Panc1 (cell line): Measurements from ENCODE around the gene SPHKAP. TPM values are rescaled to one million over a fixed set of nuclear protein-coding genes. Genes with fewer than 3 reads are reported as not detected.

Source experiments
- ATAC-seq: fragments of 200-7000 bp; cut with Tn5 transposase; 2 replicates; pipeline ENCODE4 v1.9.1; 2020; ENCODE audit warnings: mild to moderate bottlenecking, moderate library complexity
- BruUV-seq: library from RNA; stranded (reverse); fragments of 400-500 nt; replicated peaks from 2 replicates; lab custom pipeline; 2021; lab: Mats Ljungman, UMichigan
- CTCF ChIA-PET: fragments of 300-600 bp; sonication (Branson Sonifier 250); formaldehyde crosslinking; loops from one replicate; lab custom pipeline; 2022; ENCODE audit warnings: antibody characterized with exemption; lab: Charles Lee
- POLR2A ChIA-PET: fragments of 300-600 bp; sonication (Branson Sonifier 250); formaldehyde crosslinking; loops from one replicate; lab custom pipeline; 2022; ENCODE audit warnings: antibody characterized with exemption; lab: Charles Lee
- DNase-seq: peaks from one replicate; pipeline ENCODE4 v3.0.0-alpha.2; 2010; ENCODE audit warnings: low read depth, low spot score
- H3K27ac ChIP-seq: 2 replicates; pipeline ENCODE4 v1.5.1; 2011; ENCODE audit warnings: mild to moderate bottlenecking, low read length, inconsistent platforms
- H3K27me3 ChIP-seq: fragments of 200-500 bp; sonication (Bioruptor generic); 2 replicates; pipeline ENCODE4 v1.6.0; 2014; ENCODE audit warnings: low read length, inconsistent platforms; ENCODE audit not compliant: control insufficient read depth, insufficient read depth
- H3K36me3 ChIP-seq: fragments of 200-500 bp; sonication (Bioruptor generic); 2 replicates; pipeline ENCODE4 v1.5.1; 2014; ENCODE audit warnings: inconsistent platforms, mild to moderate bottlenecking, low read length, moderate library complexity; ENCODE audit not compliant: control insufficient read depth, insufficient read depth
- H3K4me1 ChIP-seq: 2 replicates; pipeline ENCODE4 v1.5.1; 2011; ENCODE audit warnings: inconsistent platforms, mild to moderate bottlenecking, low read length, moderate library complexity; ENCODE audit not compliant: control insufficient read depth, insufficient read depth
- H3K4me3 ChIP-seq, 2 experiments: 2 replicates each; pipeline ENCODE4 v1.5.1; 2011 to 2012; ENCODE audit warnings: low read depth in 2 of 2, low read length in 2 of 2, mild to moderate bottlenecking in 2 of 2, inconsistent platforms in 1 of 2, moderate library complexity in 1 of 2
- H3K9me3 ChIP-seq: fragments of 200-500 bp; sonication (Bioruptor generic); 2 replicates; pipeline ENCODE4 v1.5.1; 2014; ENCODE audit warnings: low read depth, mild to moderate bottlenecking, inconsistent platforms, low read length, moderate library complexity; ENCODE audit not compliant: control insufficient read depth, insufficient read depth
- CTCF ChIP-seq: fragments of 450-650 bp; IDR thresholded peaks from 2 replicates; pipeline ENCODE4 v1.5.1; 2017; ENCODE audit warnings: mild to moderate bottlenecking
- POLR2AphosphoS5 ChIP-seq: IDR thresholded peaks from 2 replicates; pipeline ENCODE4 v1.6.1; 2012; ENCODE audit warnings: mild to moderate bottlenecking, low read depth, low read length, moderate library complexity
- REST ChIP-seq, 2 experiments: IDR thresholded peaks; 2 replicates each; pipeline ENCODE4 v1.6.1; 2011 to 2012; ENCODE audit warnings: low read depth in 2 of 2, control low read depth in 1 of 2, low read length in 1 of 2, mild to moderate bottlenecking in 1 of 2, moderate library complexity in 1 of 2; ENCODE audit not compliant: insufficient read depth in 1 of 2
- SIN3A ChIP-seq: IDR thresholded peaks from 2 replicates; pipeline ENCODE4 v1.6.1; 2012; ENCODE audit warnings: low read depth, mild to moderate bottlenecking, low read length, moderate library complexity, borderline replicate concordance; ENCODE audit not compliant: insufficient read depth
- TCF7L2 ChIP-seq: IDR thresholded peaks from 2 replicates; pipeline ENCODE4 v1.6.1; 2011; ENCODE audit warnings: mild to moderate bottlenecking, low read depth, low read length, inconsistent platforms
- in situ Hi-C: cut with HindIII; loops from 2 replicates; pipeline ENCODE4 v1.10.0; 2016; ENCODE audit warnings: low sequenced_read_pairs, low pct_unique_long_range_greater_than_20kb
- intact Hi-C: fragments of 100-400 bp; cut with micrococcal nuclease; formaldehyde crosslinking; loops from one replicate; pipeline ENCODE4 v1.10.0; 2022; ENCODE audit not compliant: unreplicated experiment
- total RNA-seq: library from RNA; stranded (reverse); gene quantifications from one replicate; pipeline ENCODE4 v1.2.1, GENCODE V29; 2021; ENCODE audit not compliant: unreplicated experiment

The SPHKAP gene
- total RNA-seq, 1 experiment from 2014 or later, result not detected

DNA sequence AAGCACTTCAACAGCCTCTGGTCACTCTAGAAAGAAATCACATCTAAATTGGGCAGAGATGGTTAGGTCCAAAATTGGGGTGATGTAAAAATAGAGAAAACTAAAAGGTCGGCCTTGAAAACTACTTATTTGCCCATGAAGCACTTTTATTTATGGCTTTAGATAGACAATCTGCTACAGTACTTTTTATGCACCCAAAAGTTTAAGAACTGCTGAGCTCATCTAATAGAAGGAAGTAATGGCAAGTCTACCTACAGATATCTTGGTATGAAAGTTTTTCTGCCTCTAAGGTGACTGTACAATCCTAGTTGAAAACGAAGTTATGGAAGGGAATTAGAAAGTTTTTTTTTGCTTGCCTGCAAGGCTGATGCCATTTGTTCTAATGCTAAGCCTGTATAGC is 46.2 kb downstream of the SPHKAP start:
- Histone ChIP-seq H3K4me1 (no peaks in the 10 kb centered on the region), H3K9me3 (no peaks in the 10 kb centered on the region), H3K27ac (no peak overlapping the region), H3K27me3 (no peaks in the 10 kb centered on the region), H3K4me3 (no peak overlapping the region), H3K36me3 (no peaks in the 10 kb centered on the region)
- POLR2A ChIA-PET, result no interaction called here
- BruUV-seq, result no TSS peak
- ATAC-seq, result no peak
- intact Hi-C loops, result no loop called here
- no peak for DNase-seq
- CTCF ChIA-PET, result no interaction called here
- TF ChIP-seq TCF7L2 (no peak), CTCF (no peak), SIN3A (no peak), POLR2AphosphoS5 (no peak), REST (IDR thresholded peaks at IDR 0.05; ENCODE audit: insufficient read depth in 1 of 2, low read depth in 2 of 2, low read length in 1 of 2) (no peak)
- in situ Hi-C loops, result no loop called here

GRCh38 chr2:228131833-228132232 is 49.7 kb downstream of the SPHKAP start:
- no peaks in the 10 kb centered on the region for H3K9me3 ChIP-seq
- DNase-seq (no peak), ATAC-seq (no peak)
- no peaks in the 10 kb centered on the region for H3K27me3 ChIP-seq
- in situ Hi-C loops (no loop called here), intact Hi-C loops (no loop called here)
- no peaks in the 10 kb centered on the region for H3K4me1 ChIP-seq
- TF ChIP-seq TCF7L2 (no peak), REST (IDR thresholded peaks at IDR 0.05; ENCODE audit: insufficient read depth in 1 of 2, low read depth in 2 of 2, low read length in 1 of 2) (no peak), CTCF (no peak), POLR2AphosphoS5 (no peak), SIN3A (no peak)
- H3K4me3 ChIP-seq, result no peak overlapping the region
- ChIA-PET POLR2A (no interaction called here), CTCF (no interaction called here)
- H3K36me3 ChIP-seq, result no peaks in the 10 kb centered on the region
- BruUV-seq, result no TSS peak
- no peak overlapping the region for H3K27ac ChIP-seq
